ENCODE results near the gene PDCD1. TPM values are rescaled to one million over a fixed set of nuclear protein-coding genes. Genes with fewer than 3 reads are reported as not detected.

PDCD1 gene
- total RNA-seq, 1 experiment from 2014 or later = not detected

DNA sequence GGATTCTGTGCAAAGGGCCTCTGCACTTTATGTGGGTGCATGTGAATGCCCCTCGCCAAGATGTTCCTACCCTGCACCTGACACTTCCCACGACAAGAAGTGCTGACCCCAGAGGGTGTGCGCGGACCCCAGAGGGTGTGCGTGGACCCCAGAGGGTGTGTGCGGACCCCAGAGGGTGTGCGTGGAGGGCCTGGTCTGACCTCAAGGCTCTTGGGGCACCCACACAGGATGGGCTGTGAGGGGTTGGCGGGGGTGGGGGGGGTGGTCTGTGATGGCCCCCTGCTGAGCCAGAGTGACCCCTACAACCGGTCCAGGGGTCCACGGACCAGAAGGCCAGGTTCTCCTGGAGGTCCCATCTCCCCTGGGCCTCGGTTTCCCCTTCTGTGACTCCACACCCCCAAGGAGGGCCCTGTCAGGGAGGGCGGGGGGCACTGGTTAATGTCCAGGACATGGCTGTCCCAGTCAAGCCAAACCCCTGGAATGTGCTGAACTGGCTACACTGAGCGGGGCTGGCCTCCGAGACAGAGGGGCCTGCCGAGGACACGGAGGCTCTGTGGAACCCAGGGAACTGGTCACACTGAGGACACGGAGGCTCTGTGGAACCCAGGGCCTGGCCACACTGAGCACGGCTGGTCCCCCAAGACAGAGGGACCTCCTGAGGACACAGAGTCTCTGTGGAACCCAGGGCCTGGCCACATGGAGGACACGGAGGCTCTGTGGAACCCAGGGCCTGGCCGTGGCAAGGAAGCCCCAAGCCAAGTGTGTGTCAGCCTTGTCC is 46.6 kb downstream of the PDCD1 start:
- BruUV-seq (replicated peaks) = no TSS peak
- no peaks in the 10 kb centered on the region for H3K9me3 ChIP-seq (ENCODE audit: low read length)
- no peak overlapping the region for H3K4me3 ChIP-seq (ENCODE audit: low read length)
- ChIA-PET POLR2A (ENCODE audit: unreplicated experiment) (no interaction called here), CTCF (no interaction called here)
- H3K9ac ChIP-seq (ENCODE audit: low read length) = no peak overlapping the region
- H3K9me2 ChIP-seq (replicated peaks; ENCODE audit: low read length) = no peaks in the 10 kb centered on the region
- no peak overlapping the region for H3K27ac ChIP-seq (ENCODE audit: low read length)
- no peaks in the 10 kb centered on the region for H4K20me1 ChIP-seq (ENCODE audit: low read length)
- no peaks in the 10 kb centered on the region for H3K4me1 ChIP-seq (ENCODE audit: insufficient read depth, low read length)
- no peaks in the 10 kb centered on the region for H3F3A ChIP-seq (ENCODE audit: low read length, unreplicated experiment)
- TF ChIP-seq, protein P1, sequence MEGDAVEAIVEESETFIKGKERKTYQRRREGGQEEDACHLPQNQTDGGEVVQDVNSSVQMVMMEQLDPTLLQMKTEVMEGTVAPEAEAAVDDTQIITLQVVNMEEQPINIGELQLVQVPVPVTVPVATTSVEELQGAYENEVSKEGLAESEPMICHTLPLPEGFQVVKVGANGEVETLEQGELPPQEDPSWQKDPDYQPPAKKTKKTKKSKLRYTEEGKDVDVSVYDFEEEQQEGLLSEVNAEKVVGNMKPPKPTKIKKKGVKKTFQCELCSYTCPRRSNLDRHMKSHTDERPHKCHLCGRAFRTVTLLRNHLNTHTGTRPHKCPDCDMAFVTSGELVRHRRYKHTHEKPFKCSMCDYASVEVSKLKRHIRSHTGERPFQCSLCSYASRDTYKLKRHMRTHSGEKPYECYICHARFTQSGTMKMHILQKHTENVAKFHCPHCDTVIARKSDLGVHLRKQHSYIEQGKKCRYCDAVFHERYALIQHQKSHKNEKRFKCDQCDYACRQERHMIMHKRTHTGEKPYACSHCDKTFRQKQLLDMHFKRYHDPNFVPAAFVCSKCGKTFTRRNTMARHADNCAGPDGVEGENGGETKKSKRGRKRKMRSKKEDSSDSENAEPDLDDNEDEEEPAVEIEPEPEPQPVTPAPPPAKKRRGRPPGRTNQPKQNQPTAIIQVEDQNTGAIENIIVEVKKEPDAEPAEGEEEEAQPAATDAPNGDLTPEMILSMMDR (conservative IDR thresholded peaks at IDR 0.05; ENCODE audit: low read depth, low read length) = no peak
- TF ChIP-seq EZH2 (IDR thresholded peaks at IDR 0.05; ENCODE audit: low read length, unreplicated experiment) (no peak), EZH2phosphoT487 (IDR thresholded peaks at IDR 0.05; ENCODE audit: borderline replicate concordance, low read length) (no peak)
- intact Hi-C loops (cut with micrococcal nuclease) = no loop called here
- H2AFZ ChIP-seq (ENCODE audit: low read length) = no peak overlapping the region
- H3K36me3 ChIP-seq (ENCODE audit: low read depth, low read length) = no peaks in the 10 kb centered on the region
- H3K79me2 ChIP-seq (ENCODE audit: low read length) = no peaks in the 10 kb centered on the region
- ATAC-seq (no peak), DNase-seq (no peak)
- H3K27me3 ChIP-seq (ENCODE audit: low read length) = no peaks in the 10 kb centered on the region
- H3K4me2 ChIP-seq (ENCODE audit: low read length) = no peak overlapping the region

DNA sequence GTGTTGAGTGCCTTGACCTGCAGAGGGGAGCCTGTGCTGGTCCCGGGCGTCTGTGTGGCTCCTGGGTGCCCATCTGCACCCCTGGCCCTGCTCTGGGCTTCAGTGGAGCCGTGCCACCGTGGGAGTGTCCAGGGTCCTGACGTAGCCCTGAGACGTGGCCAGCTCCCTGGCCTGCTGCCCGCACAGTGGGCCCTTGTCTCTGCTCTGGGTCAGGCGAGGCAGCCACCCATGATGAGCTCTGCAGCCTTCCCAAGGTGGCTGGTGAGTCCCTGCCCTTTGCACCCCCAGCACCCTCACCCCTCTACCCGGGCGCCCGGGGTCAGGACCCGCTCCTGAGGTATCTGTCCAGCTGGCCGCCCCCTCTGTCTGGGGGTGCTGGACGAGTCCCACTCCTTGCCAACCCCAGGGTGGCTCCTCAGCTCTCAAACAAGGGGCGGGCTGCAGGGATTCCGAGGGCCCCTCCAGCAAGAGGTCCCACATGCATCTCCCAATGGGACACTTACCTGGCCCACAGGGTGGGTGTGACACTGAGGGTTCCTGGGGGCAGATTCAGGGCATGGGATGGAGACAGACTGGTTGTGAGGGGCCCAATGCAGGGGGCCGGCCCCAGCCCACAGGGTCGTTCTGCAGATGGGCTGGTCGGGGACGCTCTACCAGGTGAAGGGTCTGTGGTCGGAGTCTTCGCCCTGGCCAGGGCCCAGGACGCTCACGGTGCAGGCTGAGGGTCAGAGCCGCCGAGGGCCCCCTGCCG is 47.3 kb downstream of the PDCD1 start:
- H3K27ac ChIP-seq (ENCODE audit: low read length) = no peak overlapping the region
- H2AFZ ChIP-seq (ENCODE audit: low read length) = no peak overlapping the region
- H3K9me2 ChIP-seq (replicated peaks; ENCODE audit: low read length) = no peaks in the 10 kb centered on the region
- ATAC-seq (no peak), DNase-seq (no peak)
- TF ChIP-seq EZH2phosphoT487 (IDR thresholded peaks at IDR 0.05; ENCODE audit: borderline replicate concordance, low read length) (no peak), EZH2 (IDR thresholded peaks at IDR 0.05; ENCODE audit: low read length, unreplicated experiment) (no peak)
- TF ChIP-seq, protein P1 (conservative IDR thresholded peaks at IDR 0.05; ENCODE audit: low read depth, low read length) = no peak
- H3K79me2 ChIP-seq (ENCODE audit: low read length) = no peaks in the 10 kb centered on the region
- BruUV-seq (replicated peaks) = no TSS peak
- H4K20me1 ChIP-seq (ENCODE audit: low read length) = no peaks in the 10 kb centered on the region
- ChIA-PET CTCF (no interaction called here), POLR2A (ENCODE audit: unreplicated experiment) (interaction anchor here (0.6 kb wide), 1 partner anchor 23 kb away, joined by 4 read pairs; no protein-coding TSS in a partner anchor)
- H3K36me3 ChIP-seq (ENCODE audit: low read depth, low read length) = no peaks in the 10 kb centered on the region
- no peak overlapping the region for H3K4me3 ChIP-seq (ENCODE audit: low read length)
- no peaks in the 10 kb centered on the region for H3K4me1 ChIP-seq (ENCODE audit: insufficient read depth, low read length)
- H3K4me2 ChIP-seq (ENCODE audit: low read length) = no peak overlapping the region
- no peaks in the 10 kb centered on the region for H3K27me3 ChIP-seq (ENCODE audit: low read length)
- no peaks in the 10 kb centered on the region for H3F3A ChIP-seq (ENCODE audit: low read length, unreplicated experiment)
- intact Hi-C loops (cut with micrococcal nuclease) = no loop called here
- no peak overlapping the region for H3K9ac ChIP-seq (ENCODE audit: low read length)
- no peaks in the 10 kb centered on the region for H3K9me3 ChIP-seq (ENCODE audit: low read length)

All from PC-3 (cell line).